GM19240 (cell line): ENCODE measurements around the gene MRPS23.

Experiments used
- DNase-seq: peaks from one replicate; pipeline ENCODE4 v3.0.0; 2011; ENCODE audit warnings: low spot score; ENCODE audit not compliant: insufficient read length

Gene MRPS23

GRCh38 chr17:57879437-57880085 lies 29.7 kb upstream of the MRPS23 start:
- no peak for DNase-seq

- no peak for DNase-seq
Measured at GRCh38 chr17:57877803-57878377, 28.0 kb upstream of the MRPS23 start.

GRCh38 chr17:57876866-57877237 lies 27.0 kb upstream of the MRPS23 start:
- DNase-seq: no peak

- no peak for DNase-seq
Measured at GRCh38 chr17:57876023-57876865, 26.4 kb upstream of the MRPS23 start.

- DNase-seq: no peak
Measured at GRCh38 chr17:57875290-57876022, 25.6 kb upstream of the MRPS23 start.

GRCh38 chr17:57874434-57875289 lies 24.8 kb upstream of the MRPS23 start:
- DNase-seq: no peak

- no peak for DNase-seq
Measured at GRCh38 chr17:57874058-57874419, 24.2 kb upstream of the MRPS23 start.

- no peak for DNase-seq
Measured at GRCh38 chr17:57873261-57874057, 23.6 kb upstream of the MRPS23 start.

GRCh38 chr17:57872536-57872935 lies 22.7 kb upstream of the MRPS23 start:
- no peak for DNase-seq

- DNase-seq: no peak
Measured at GRCh38 chr17:57871863-57872262, 22.0 kb upstream of the MRPS23 start.

- no peak for DNase-seq
Measured at GRCh38 chr17:57871155-57871554, 21.3 kb upstream of the MRPS23 start.

GRCh38 chr17:57870283-57870635 lies 20.4 kb upstream of the MRPS23 start:
- DNase-seq: no peak

- DNase-seq: no peak
Measured at GRCh38 chr17:57869617-57870282, 19.9 kb upstream of the MRPS23 start.

GRCh38 chr17:57868910-57869616 lies 19.2 kb upstream of the MRPS23 start:
- no peak for DNase-seq

GRCh38 chr17:57868007-57868909 lies 18.4 kb upstream of the MRPS23 start:
- peak; percentile 79 for DNase-seq

- DNase-seq: no peak
Measured at GRCh38 chr17:57867126-57867525, 17.3 kb upstream of the MRPS23 start.

GRCh38 chr17:57866723-57867122 lies 16.9 kb upstream of the MRPS23 start:
- no peak for DNase-seq

GRCh38 chr17:57866319-57866718 lies 16.5 kb upstream of the MRPS23 start:
- DNase-seq: no peak
